ENCODE measurements around the gene LTV1. TPM values are rescaled to one million over a fixed set of nuclear protein-coding genes. Genes with fewer than 3 reads are reported as not detected.
"Not testable (repeated sequence)": the region's sequence is repeated elsewhere in the genome, so short reads cannot be mapped to it uniquely, and the experiment has no call there.

The LTV1 gene
- 10 to 100 TPM in 4 of 6 experiments, 1 to 10 TPM in 2; 5.7 to 15.1 (median 11.0) TPM for total RNA-seq
- long read RNA-seq, partial matches to known transcripts: 1 of 4 reads
- long read RNA-seq, other reads (novel, unspliced or antisense): 1 of 4 reads

DNA sequence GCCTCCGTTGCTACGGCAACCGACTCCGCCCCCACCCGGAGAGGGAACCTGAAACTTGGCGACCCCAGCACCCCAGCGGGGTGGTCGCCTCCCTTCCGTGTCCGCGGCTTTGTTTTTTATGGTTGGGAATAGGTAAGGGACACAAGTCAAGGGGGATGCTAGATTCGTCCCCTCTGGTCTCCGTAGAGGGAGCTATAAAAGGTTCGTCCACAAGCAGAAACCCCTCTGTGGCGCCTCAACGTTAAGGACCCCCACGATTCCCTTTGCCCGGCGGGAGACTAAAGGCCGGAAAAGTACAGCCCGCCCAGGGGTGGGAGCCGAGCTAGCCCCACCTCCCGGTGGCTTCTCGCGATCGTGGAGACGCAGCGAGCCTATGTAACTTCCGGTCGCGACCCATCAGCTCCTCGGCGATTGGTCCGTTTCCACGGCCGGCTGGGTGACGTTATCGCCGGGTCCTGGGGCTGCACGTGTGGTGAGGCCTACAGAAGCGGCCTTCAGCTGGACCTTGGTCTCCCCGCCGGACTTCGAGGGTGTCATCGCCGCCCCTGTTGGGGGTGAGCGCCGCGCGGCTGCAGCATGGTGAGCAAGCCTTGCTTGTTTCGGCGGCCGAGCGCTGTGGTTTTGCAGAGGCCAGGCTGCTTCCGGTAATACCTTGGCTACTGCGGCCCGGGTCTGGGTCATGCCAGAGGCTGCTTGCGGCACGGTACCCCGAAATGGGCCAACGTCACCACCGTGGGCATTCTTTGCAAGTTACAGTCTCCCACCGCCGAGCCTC is at the start of gene LTV1:
TSS of gene LTV1 (plus strand) at position 437 of the 775 bp plus-strand sequence. CDS start at position 577, 140 bp downstream.
- H3K36me3 ChIP-seq: peaks cover 0 to 34% (median 16%) of the 10 kb centered on the region in 4 donors
- intact Hi-C loops (cut with DNase I): no loop called here

DNA sequence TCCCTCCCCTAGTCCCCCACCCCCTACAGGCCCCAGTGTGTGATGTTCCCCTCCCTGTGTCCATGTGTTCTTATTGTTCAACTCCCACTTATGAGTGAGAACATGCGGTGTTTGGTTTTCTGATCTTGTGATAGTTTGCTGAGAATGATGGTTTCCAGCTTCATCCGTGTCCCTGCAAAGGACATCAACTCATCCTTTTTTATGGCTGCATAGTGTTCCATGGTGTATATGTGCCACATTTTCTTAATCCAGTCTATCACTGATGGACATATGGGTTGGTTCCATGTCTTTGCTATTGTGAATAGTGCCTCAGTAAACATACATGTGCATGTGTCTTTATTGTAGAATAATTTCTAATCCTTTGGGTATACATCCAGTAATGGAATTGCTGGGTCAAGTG is 46.6 kb upstream of the LTV1 start:
- 86% methylated on average over 2 of the region's 2 CpGs for WGBS (ENCODE audit: insufficient coverage, low coverage, low lambda C conversion rate, missing lambda C conversion rate)
- not testable (repeated sequence) for H3K27ac ChIP-seq, DNase-seq

More for the DNA sequence above, at the start of gene LTV1:
- 0% methylated on average over 26 of the region's 64 CpGs for WGBS (ENCODE audit: insufficient coverage, low coverage, low lambda C conversion rate, missing lambda C conversion rate)
- TF ChIP-seq POLR2A (IDR thresholded peaks at IDR 0.05) (peak; percentile 65), CTCF (IDR thresholded peaks at IDR 0.05) (peak in 1 of 4 donors; percentile 30)
- peak within 1 kb of the TSS; percentile 68 to 89 (median 87) for H3K4me3 ChIP-seq
- H3K27me3 ChIP-seq: no peaks in the 10 kb centered on the region
- peak; percentile 99 to 100 (median 99) for ATAC-seq
- peak; percentile 96 to 98 (median 98) for DNase-seq
- H3K27ac ChIP-seq: peak within 1 kb of the TSS; percentile 78 to 83 (median 78)
- H3K9me3 ChIP-seq: no peaks in the 10 kb centered on the region
- H3K4me1 ChIP-seq: peaks cover 0 to 13% (median 7%) of the 10 kb centered on the region in 4 donors

DNA sequence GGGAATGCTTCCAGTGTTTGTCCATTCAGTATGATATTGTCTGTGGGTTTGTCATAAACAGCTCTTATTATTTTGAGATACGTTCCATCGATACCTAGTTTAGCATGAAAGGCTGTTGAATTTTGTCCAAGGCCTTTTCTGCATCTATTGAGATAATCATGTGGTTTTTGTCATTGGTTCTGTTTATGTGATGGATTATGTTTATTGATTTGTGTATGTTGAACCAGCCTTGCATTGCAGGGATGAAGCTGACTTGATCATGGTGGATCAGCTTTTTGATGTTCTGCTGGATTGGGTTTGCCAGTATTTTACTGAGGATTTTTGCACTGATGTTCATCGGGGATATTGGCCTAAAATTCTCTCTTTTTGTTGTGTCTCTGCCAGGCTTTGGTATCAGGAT is 44.7 kb upstream of the LTV1 start:
- H3K36me3 ChIP-seq; H3K9me3 ChIP-seq; DNase-seq; H3K4me1 ChIP-seq; H3K4me3 ChIP-seq; H3K27me3 ChIP-seq; intact Hi-C loops (cut with DNase I); H3K27ac ChIP-seq; ATAC-seq: not testable (repeated sequence)
- WGBS (ENCODE audit: insufficient coverage, low coverage, low lambda C conversion rate, missing lambda C conversion rate): 84% methylated on average over 3 of the region's 3 CpGs

More for the DNA sequence above, 46.6 kb upstream of the LTV1 start:
- H3K27me3 ChIP-seq; H3K9me3 ChIP-seq; H3K36me3 ChIP-seq; intact Hi-C loops (cut with DNase I); H3K4me3 ChIP-seq; ATAC-seq; H3K4me1 ChIP-seq: not testable (repeated sequence)

GRCh38 chr6:143802833-143803565 is 40.1 kb upstream of the LTV1 start:
- Histone ChIP-seq H3K27ac (no peak overlapping the region), H3K36me3 (peaks cover 0 to 5% (median under 1%) of the 10 kb centered on the region in 4 donors), H3K4me3 (no peak overlapping the region), H3K4me1 (no peaks in the 10 kb centered on the region), H3K27me3 (no peaks in the 10 kb centered on the region), H3K9me3 (no peaks in the 10 kb centered on the region)
- TF ChIP-seq POLR2A (IDR thresholded peaks at IDR 0.05) (no peak), CTCF (IDR thresholded peaks at IDR 0.05) (no peak)
- WGBS (ENCODE audit: insufficient coverage, low coverage, low lambda C conversion rate, missing lambda C conversion rate): 95% methylated on average over 8 of the region's 8 CpGs
- ATAC-seq: no peak
- DNase-seq: no peak
- intact Hi-C loops (cut with DNase I): no loop called here

DNA sequence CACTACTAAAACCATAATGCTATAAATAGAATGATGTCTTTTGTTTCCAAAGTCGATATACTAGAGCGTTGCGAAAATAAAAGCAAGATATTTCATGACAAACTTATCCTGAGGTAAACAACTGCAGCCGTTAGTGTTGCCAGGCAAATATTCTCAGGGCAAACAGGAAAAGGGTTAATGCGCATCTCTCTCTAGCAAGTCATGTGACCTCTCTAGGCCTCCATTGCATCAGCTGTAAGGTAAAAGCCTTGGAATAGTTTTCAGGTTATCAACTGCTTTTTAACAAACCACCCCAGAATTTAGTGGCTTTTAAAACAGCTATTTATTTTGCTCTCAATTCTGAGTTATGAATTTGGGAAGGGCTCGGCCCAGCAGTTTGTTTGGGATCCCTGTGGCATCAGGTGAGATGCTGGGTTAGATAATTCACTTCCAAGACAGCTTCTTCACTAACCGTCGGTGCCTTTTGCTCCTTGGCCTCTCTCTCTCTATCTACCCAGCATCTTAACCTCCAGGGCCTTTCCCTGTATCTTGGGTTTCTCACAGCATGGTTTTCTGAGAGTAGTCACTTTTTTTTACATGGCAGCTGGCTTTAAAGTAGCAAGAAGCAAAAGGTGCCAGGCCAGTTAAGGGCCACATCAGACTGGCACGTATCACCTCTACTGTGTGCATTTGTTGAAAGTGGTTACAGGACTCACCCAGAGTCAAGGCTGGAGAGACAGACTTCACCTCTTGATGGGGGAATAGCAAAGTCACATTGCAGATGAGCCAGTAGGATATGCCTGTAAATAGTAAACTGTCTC is 39.2 kb upstream of the LTV1 start:
- TF ChIP-seq CTCF (IDR thresholded peaks at IDR 0.05) (no peak), POLR2A (IDR thresholded peaks at IDR 0.05) (no peak)
- Histone ChIP-seq H3K27ac (no peak overlapping the region), H3K27me3 (no peaks in the 10 kb centered on the region), H3K4me3 (no peak overlapping the region), H3K9me3 (no peaks in the 10 kb centered on the region), H3K4me1 (no peaks in the 10 kb centered on the region), H3K36me3 (peaks cover 0 to 5% (median under 1%) of the 10 kb centered on the region in 4 donors)
- DNase-seq: no peak
- ATAC-seq: no peak
- 87% methylated on average over 9 of the region's 9 CpGs for WGBS (ENCODE audit: insufficient coverage, low coverage, low lambda C conversion rate, missing lambda C conversion rate)
- intact Hi-C loops (cut with DNase I): no loop called here

All from right lobe of liver (tissue), 6 donors.